Ishikawa (cell line): Measurements from ENCODE around the gene TSPYL6.

Experiments
- CEBPB ChIP-seq: IDR thresholded peaks from 2 replicates; pipeline ENCODE4 v1.6.1; 2012
- CREB1 ChIP-seq: IDR thresholded peaks from 2 replicates; pipeline ENCODE4 v1.6.1; 2012; ENCODE audit warnings: low read depth
- EGR1 ChIP-seq: IDR thresholded peaks from 2 replicates; pipeline ENCODE4 v1.6.1; 2012
- EP300 ChIP-seq: IDR thresholded peaks from 2 replicates; pipeline ENCODE4 v1.6.1; 2012; ENCODE audit warnings: borderline replicate concordance
- FOXM1 ChIP-seq: IDR thresholded peaks from 2 replicates; pipeline ENCODE4 v1.6.1; 2012; ENCODE audit warnings: low read depth, borderline replicate concordance
- NFIC ChIP-seq: IDR thresholded peaks from 2 replicates; pipeline ENCODE4 v1.6.1; 2012
- RAD21 ChIP-seq: IDR thresholded peaks from 2 replicates; pipeline ENCODE4 v1.6.1; 2012; ENCODE audit warnings: low read depth
- REST ChIP-seq: IDR thresholded peaks from 2 replicates; pipeline ENCODE4 v1.6.1; 2012; ENCODE audit warnings: low read depth, mild to moderate bottlenecking
- TAF1 ChIP-seq: IDR thresholded peaks from 2 replicates; pipeline ENCODE4 v1.6.1; 2012; ENCODE audit warnings: low read depth, mild to moderate bottlenecking
- TCF12 ChIP-seq: IDR thresholded peaks from 2 replicates; pipeline ENCODE4 v1.6.1; 2012; ENCODE audit warnings: low read depth
- TEAD4 ChIP-seq: IDR thresholded peaks from 2 replicates; pipeline ENCODE4 v1.6.1; 2012
- USF1 ChIP-seq: IDR thresholded peaks from 2 replicates; pipeline ENCODE4 v1.6.1; 2012
- YY1 ChIP-seq: IDR thresholded peaks from 2 replicates; pipeline ENCODE4 v1.6.1; 2012; ENCODE audit warnings: low read depth
- ZBTB7A ChIP-seq: IDR thresholded peaks from 2 replicates; pipeline ENCODE4 v1.6.1; 2012; ENCODE audit warnings: low read depth
- TF ChIP-seq, protein P1 (sequence below): IDR thresholded peaks from 2 replicates; pipeline ENCODE4 v1.6.1; 2012

TSPYL6 gene

DNA sequence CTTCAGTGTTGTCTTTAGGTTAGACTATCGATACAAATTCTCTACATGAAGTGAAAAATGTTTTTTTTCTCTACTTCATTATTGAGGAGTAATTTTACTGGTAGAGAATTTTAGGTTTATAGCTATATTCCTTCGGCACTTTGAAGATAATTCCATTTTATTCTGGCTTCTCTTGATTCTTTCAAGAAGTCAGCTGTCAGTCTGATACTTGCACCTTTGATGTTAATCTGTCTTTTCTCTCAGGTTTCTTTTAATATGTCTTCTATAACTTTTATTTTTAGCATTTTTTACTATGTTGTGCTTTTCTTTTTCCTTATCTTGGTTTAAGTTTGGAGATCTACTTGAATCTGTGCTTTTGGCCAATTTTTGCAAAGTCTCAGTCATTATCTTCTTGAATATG is 18.6 kb downstream of the TSPYL6 start:
- TF ChIP-seq CREB1 (no peak), TCF12 (no peak), RAD21 (no peak), TAF1 (no peak), NFIC (no peak), ZBTB7A (no peak), TEAD4 (no peak), EP300 (no peak), USF1 (no peak), YY1 (no peak), REST (no peak), CEBPB (no peak), FOXM1 (no peak), EGR1 (no peak)
- TF ChIP-seq, protein P1, sequence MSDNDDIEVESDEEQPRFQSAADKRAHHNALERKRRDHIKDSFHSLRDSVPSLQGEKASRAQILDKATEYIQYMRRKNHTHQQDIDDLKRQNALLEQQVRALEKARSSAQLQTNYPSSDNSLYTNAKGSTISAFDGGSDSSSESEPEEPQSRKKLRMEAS, result no peak

- no peak for TF ChIP-seq ZBTB7A
- no peak for TF ChIP-seq USF1
- TF ChIP-seq RAD21, result no peak
- no peak for TF ChIP-seq YY1
- TF ChIP-seq TEAD4, result no peak
- TF ChIP-seq NFIC, result no peak
- TF ChIP-seq TCF12, result no peak
- TF ChIP-seq REST, result no peak
- no peak for TF ChIP-seq CREB1
- no peak for TF ChIP-seq EGR1
- TF ChIP-seq FOXM1, result no peak
These were observed 22.0 kb downstream of the TSPYL6 start for GRCh38 chr2:54233832-54234649.

- TF ChIP-seq USF1 (no peak), RAD21 (no peak), ZBTB7A (no peak), TEAD4 (no peak), CEBPB (no peak), YY1 (no peak), TAF1 (no peak), TCF12 (no peak), FOXM1 (no peak), NFIC (no peak), EGR1 (no peak), REST (no peak), CREB1 (no peak), EP300 (no peak)
- TF ChIP-seq, protein P1, result no peak
These were observed 27.1 kb downstream of the TSPYL6 start for GRCh38 chr2:54228945-54229344.
